ENCODE results near the gene PCBP2.
"Not testable (repeated sequence)": the region's sequence is repeated elsewhere in the genome, so short reads cannot be mapped to it uniquely, and the experiment has no call there.

The PCBP2 gene

GRCh38 chr12:53451661-53452158 lies at the start of gene PCBP2:
TSS of gene PCBP2 (plus strand) at chr12:53452102. CDS start at chr12:53454801, 2,699 bp downstream.
- Histone ChIP-seq H4K20me1 (ENCODE audit: insufficient read depth) (peaks cover 34% of the 10 kb centered on the region), H3K9ac (peak within 1 kb of the TSS; percentile 93), H3K4me1 (ENCODE audit: low read depth, poor library complexity, severe bottlenecking) (peaks cover 44% of the 10 kb centered on the region), H3K4me3 (IDR thresholded peaks at IDR 0.05; ENCODE audit: insufficient read depth, low read depth, low read length) (no peak within 1 kb of the TSS), H3K4me2 (peak within 1 kb of the TSS; percentile 93), H2AFZ (ENCODE audit: low read depth) (peak within 1 kb of the TSS; percentile 9; the same call in 1 of the 2 replicates), H3K36me3 (ENCODE audit: insufficient read depth) (peaks cover 29% of the 10 kb centered on the region), H3K27me3 (ENCODE audit: insufficient read depth, low read depth) (no peaks in the 10 kb centered on the region), H3K79me2 (ENCODE audit: insufficient read depth, low read depth) (peaks cover 46% of the 10 kb centered on the region), H3K27ac (peak within 1 kb of the TSS; percentile 86)
- peak; percentile 97 for TF ChIP-seq CTCF (conservative IDR thresholded peaks at IDR 0.05; ENCODE audit: low read depth, low read length)

- not testable (repeated sequence) for H3K9ac ChIP-seq; H3K4me2 ChIP-seq; H2AFZ ChIP-seq (ENCODE audit: low read depth); H3K36me3 ChIP-seq (ENCODE audit: insufficient read depth); H3K27me3 ChIP-seq (ENCODE audit: insufficient read depth, low read depth); H4K20me1 ChIP-seq (ENCODE audit: insufficient read depth); H3K27ac ChIP-seq; H3K4me3 ChIP-seq (IDR thresholded peaks at IDR 0.05; ENCODE audit: insufficient read depth, low read depth, low read length)
- peaks cover 44% of the 10 kb centered on the region for H3K79me2 ChIP-seq (ENCODE audit: insufficient read depth, low read depth)
- peaks cover 19% of the 10 kb centered on the region for H3K4me1 ChIP-seq (ENCODE audit: low read depth, poor library complexity, severe bottlenecking)
Observed at GRCh38 chr12:53402351-53402750, 49.6 kb upstream of the PCBP2 start.

DNA sequence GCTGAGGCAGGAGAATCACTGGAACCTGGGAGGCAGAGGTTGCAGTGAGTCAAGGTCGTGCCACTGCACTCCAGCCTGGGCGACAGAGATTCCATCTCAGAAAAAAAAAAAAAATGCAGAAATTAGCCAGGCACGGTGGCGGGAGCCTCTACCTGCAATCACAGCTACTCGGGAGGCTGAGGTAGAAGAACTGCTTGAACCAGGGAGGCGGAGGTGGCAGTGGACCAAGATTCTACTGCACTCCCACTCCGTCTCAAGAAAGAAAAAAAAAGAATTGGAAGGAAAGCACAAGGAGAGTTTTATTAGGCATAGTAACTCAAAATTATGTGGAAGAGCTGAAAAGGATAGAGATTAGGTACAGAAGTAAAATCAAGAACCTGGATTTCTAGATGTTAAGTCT lies 49.0 kb upstream of the PCBP2 start:
- Histone ChIP-seq H3K79me2 (ENCODE audit: insufficient read depth, low read depth) (peaks cover 39% of the 10 kb centered on the region), H3K9ac (no peak overlapping the region), H2AFZ (ENCODE audit: low read depth) (no peak overlapping the region), H3K36me3 (ENCODE audit: insufficient read depth) (peaks cover 4% of the 10 kb centered on the region; the same call in 1 of the 2 replicates), H4K20me1 (ENCODE audit: insufficient read depth) (no peaks in the 10 kb centered on the region), H3K27ac (no peak overlapping the region), H3K4me3 (IDR thresholded peaks at IDR 0.05; ENCODE audit: insufficient read depth, low read depth, low read length) (no peak overlapping the region), H3K4me1 (ENCODE audit: low read depth, poor library complexity, severe bottlenecking) (peaks cover 14% of the 10 kb centered on the region), H3K27me3 (ENCODE audit: insufficient read depth, low read depth) (no peaks in the 10 kb centered on the region), H3K4me2 (no peak overlapping the region)
- TF ChIP-seq CTCF (conservative IDR thresholded peaks at IDR 0.05; ENCODE audit: low read depth, low read length): no peak

DNA sequence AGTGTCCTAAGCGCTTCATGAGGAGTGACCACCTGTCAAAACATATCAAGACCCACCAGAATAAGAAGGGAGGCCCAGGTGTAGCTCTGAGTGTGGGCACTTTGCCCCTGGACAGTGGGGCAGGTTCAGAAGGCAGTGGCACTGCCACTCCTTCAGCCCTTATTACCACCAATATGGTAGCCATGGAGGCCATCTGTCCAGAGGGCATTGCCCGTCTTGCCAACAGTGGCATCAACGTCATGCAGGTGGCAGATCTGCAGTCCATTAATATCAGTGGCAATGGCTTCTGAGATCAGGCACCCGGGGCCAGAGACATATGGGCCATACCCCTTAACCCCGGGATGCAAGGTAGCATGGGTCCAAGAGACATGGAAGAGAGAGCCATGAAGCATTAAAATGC lies 41.0 kb upstream of the PCBP2 start:
- H3K9ac ChIP-seq: no peak overlapping the region
- TF ChIP-seq CTCF (conservative IDR thresholded peaks at IDR 0.05; ENCODE audit: low read depth, low read length): no peak

DNA sequence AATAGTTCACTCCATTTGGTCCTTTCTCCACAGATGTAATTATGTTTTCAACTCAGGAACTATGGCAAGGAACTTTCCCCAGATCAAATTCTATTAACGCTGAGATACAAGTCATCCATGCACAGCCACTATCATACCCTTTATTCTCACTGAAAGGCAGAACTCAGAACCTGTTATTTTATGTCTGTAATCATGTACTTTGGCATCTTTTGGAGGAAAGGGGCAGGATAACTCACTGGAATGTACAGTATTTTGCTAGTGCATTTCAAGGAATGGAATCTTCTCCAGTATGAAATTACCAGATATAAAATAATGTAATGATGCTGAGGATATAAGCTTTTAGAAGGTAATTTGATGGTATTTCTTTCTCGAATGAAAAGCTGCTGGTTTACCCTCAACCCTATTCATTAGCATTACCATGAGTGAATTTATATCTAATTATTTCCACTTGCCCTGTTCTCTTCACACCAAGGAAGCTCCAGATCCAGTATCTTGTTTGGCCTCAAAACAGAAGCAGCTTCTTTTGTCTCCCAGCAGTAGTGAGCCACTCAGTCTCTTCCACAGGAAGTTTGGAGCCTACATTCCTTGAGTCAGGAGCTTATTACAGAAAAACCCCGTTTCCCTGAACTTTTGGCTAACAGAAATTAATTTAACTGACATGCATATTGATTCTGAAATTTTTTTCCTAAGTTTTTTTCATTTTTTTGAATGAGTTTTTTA lies 38.3 kb upstream of the PCBP2 start:
- Histone ChIP-seq H3K27ac (no peak overlapping the region), H2AFZ (ENCODE audit: low read depth) (no peak overlapping the region), H3K4me3 (IDR thresholded peaks at IDR 0.05; ENCODE audit: insufficient read depth, low read depth, low read length) (no peak overlapping the region), H3K79me2 (ENCODE audit: insufficient read depth, low read depth) (no peaks in the 10 kb centered on the region), H3K9ac (no peak overlapping the region), H4K20me1 (ENCODE audit: insufficient read depth) (no peaks in the 10 kb centered on the region), H3K36me3 (ENCODE audit: insufficient read depth) (peaks cover 13% of the 10 kb centered on the region; the same call in 1 of the 2 replicates), H3K27me3 (ENCODE audit: insufficient read depth, low read depth) (no peaks in the 10 kb centered on the region), H3K4me2 (peak overlapping the region; percentile 53), H3K4me1 (ENCODE audit: low read depth, poor library complexity, severe bottlenecking) (peaks cover 27% of the 10 kb centered on the region)
- TF ChIP-seq CTCF (conservative IDR thresholded peaks at IDR 0.05; ENCODE audit: low read depth, low read length): no peak

More for the DNA sequence above, 41.0 kb upstream of the PCBP2 start:
- Histone ChIP-seq H4K20me1 (ENCODE audit: insufficient read depth) (no peaks in the 10 kb centered on the region), H3K27ac (no peak overlapping the region), H2AFZ (ENCODE audit: low read depth) (no peak overlapping the region), H3K79me2 (ENCODE audit: insufficient read depth, low read depth) (no peaks in the 10 kb centered on the region), H3K4me2 (no peak overlapping the region), H3K4me1 (ENCODE audit: low read depth, poor library complexity, severe bottlenecking) (peaks cover 27% of the 10 kb centered on the region), H3K36me3 (ENCODE audit: insufficient read depth) (peaks cover 13% of the 10 kb centered on the region; the same call in 1 of the 2 replicates), H3K4me3 (IDR thresholded peaks at IDR 0.05; ENCODE audit: insufficient read depth, low read depth, low read length) (no peak overlapping the region), H3K27me3 (ENCODE audit: insufficient read depth, low read depth) (no peaks in the 10 kb centered on the region)
